Tibial nerve (tissue), 4 donors: Measurements from ENCODE around the gene SUPT3H. TPM values are rescaled to one million over a fixed set of nuclear protein-coding genes. Genes with fewer than 3 reads are reported as not detected.

ENCODE experiments used
- DNase-seq, 2 donors: peaks; one replicate each; pipeline ENCODE4 v3.0.0-alpha.2; 2019; ENCODE audit warnings: low spot score in 2 of 2
- H3K27ac ChIP-seq, 4 donors: fragments of 200-600 bp; sonication (generic) in 3 of 4; one replicate each; pipeline ENCODE4 v1.5.1; 2017 to 2019; ENCODE audit warnings: mild to moderate bottlenecking in 1 of 4
- H3K27me3 ChIP-seq, 2 donors: fragments of 200-600 bp; sonication (generic) in 1 of 2; one replicate each; pipeline versions ENCODE4 v1.5.1 to v1.6.0; 2017 to 2019
- H3K36me3 ChIP-seq, 3 donors: fragments of 200-600 bp; sonication (generic); one replicate each; pipeline ENCODE4 v1.5.1; 2018 to 2019
- H3K4me1 ChIP-seq, 4 donors: fragments of 200-600 bp; sonication (generic) in 3 of 4; one replicate each; pipeline ENCODE4 v1.5.1; 2017 to 2019
- H3K4me3 ChIP-seq, 4 donors: fragments of 200-600 bp; sonication (generic) in 3 of 4; one replicate each; pipeline ENCODE4 v1.5.1; 2017 to 2019; ENCODE audit warnings: mild to moderate bottlenecking in 1 of 4, moderate library complexity in 1 of 4
- H3K9me3 ChIP-seq, 4 donors: fragments of 200-600 bp; sonication (generic) in 3 of 4; one replicate each; pipeline ENCODE4 v1.5.1; 2017 to 2019
- CTCF ChIP-seq, 5 experiments: fragments of 200-600 bp in 3 of 5; fragments of 450-650 bp in 2 of 5; sonication (generic) in 3 of 5; IDR thresholded peaks; one replicate each; pipeline ENCODE4 v1.5.1; 2016 to 2019; ENCODE audit warnings: antibody characterized with exemption in 5 of 5, mild to moderate bottlenecking in 3 of 5, moderate library complexity in 2 of 5
- EP300 ChIP-seq, 2 donors: sonication (generic); formaldehyde crosslinking; IDR thresholded peaks; one replicate each; pipeline ENCODE4 v1.6.1; 2017; ENCODE audit warnings: antibody characterized with exemption in 2 of 2, mild to moderate bottlenecking in 1 of 2
- POLR2A ChIP-seq, 2 donors: fragments of 450-650 bp; IDR thresholded peaks; one replicate each; pipeline ENCODE4 v1.6.1; 2017; ENCODE audit warnings: antibody characterized with exemption in 2 of 2, mild to moderate bottlenecking in 2 of 2, moderate library complexity in 2 of 2
- WGBS, 2 donors: methylation state at CpG; one replicate each; pipeline ENCODE4 v1.1.5; 2018; 5-methylcytosine and 5-hydroxymethylcytosine counted together
- total RNA-seq, 4 donors: library from RNA; depleted of rRNA; stranded (reverse); fragments of >200 nt; gene quantifications; one replicate each; pipeline ENCODE4 v1.1.0, GENCODE V29; 2016

Gene SUPT3H
- total RNA-seq, 4 donors from 2014 or later: 6.6 to 16.5 (median 14.8) TPM

GRCh38 chr6:45086360-45087084, 291.2 kb downstream of the SUPT3H start:
- no peaks in the 10 kb centered on the region for H3K27me3 ChIP-seq
- no peak overlapping the region for H3K27ac ChIP-seq
- H3K4me3 ChIP-seq: no peak overlapping the region
- no peak for DNase-seq
- no peak for TF ChIP-seq EP300 (IDR thresholded peaks at IDR 0.05)
- no peaks in the 10 kb centered on the region for H3K4me1 ChIP-seq
- H3K9me3 ChIP-seq: no peaks in the 10 kb centered on the region
- 76 to 77% methylated on average over 5 of the region's 5 CpGs for WGBS, 2 donors
- H3K36me3 ChIP-seq: no peaks in the 10 kb centered on the region

- 78 to 92% methylated on average over 3 of the region's 3 CpGs for WGBS, 2 donors
- Histone ChIP-seq H3K9me3 (peaks cover 0 to 2% (median 0%) of the 10 kb centered on the region in 4 donors), H3K27ac (no peak overlapping the region), H3K4me1 (no peaks in the 10 kb centered on the region), H3K36me3 (no peaks in the 10 kb centered on the region), H3K27me3 (no peaks in the 10 kb centered on the region), H3K4me3 (no peak overlapping the region)
- no peak for TF ChIP-seq CTCF (IDR thresholded peaks at IDR 0.05)
- no peak for TF ChIP-seq POLR2A (IDR thresholded peaks at IDR 0.05)
- no peak for TF ChIP-seq EP300 (IDR thresholded peaks at IDR 0.05)
- no peak for DNase-seq
These were observed 293.5 kb downstream of the SUPT3H start for GRCh38 chr6:45084257-45084656.

GRCh38 chr6:45082091-45082490, 295.6 kb downstream of the SUPT3H start:
- 57 to 87% methylated on average over 1 of the region's 1 CpG for WGBS, 2 donors
- DNase-seq: no peak
- TF ChIP-seq CTCF (IDR thresholded peaks at IDR 0.05) (no peak), EP300 (IDR thresholded peaks at IDR 0.05) (no peak), POLR2A (IDR thresholded peaks at IDR 0.05) (no peak)
- Histone ChIP-seq H3K4me3 (no peak overlapping the region), H3K27ac (no peak overlapping the region), H3K4me1 (no peaks in the 10 kb centered on the region), H3K9me3 (peaks cover 0 to 19% (median 9%) of the 10 kb centered on the region in 4 donors), H3K27me3 (no peaks in the 10 kb centered on the region), H3K36me3 (no peaks in the 10 kb centered on the region)

GRCh38 chr6:45081634-45082033, 296.1 kb downstream of the SUPT3H start:
- H3K4me3 ChIP-seq: no peak overlapping the region
- WGBS, 2 donors: 98 to 100% methylated on average over 1 of the region's 1 CpG
- H3K27ac ChIP-seq: no peak overlapping the region

GRCh38 chr6:45078432-45078831, 299.3 kb downstream of the SUPT3H start:
- Histone ChIP-seq H3K4me3 (no peak overlapping the region), H3K27ac (no peak overlapping the region), H3K4me1 (no peaks in the 10 kb centered on the region), H3K9me3 (peaks cover 0 to 19% (median 9%) of the 10 kb centered on the region in 4 donors), H3K27me3 (no peaks in the 10 kb centered on the region), H3K36me3 (no peaks in the 10 kb centered on the region)
- no peak for DNase-seq
- no peak for TF ChIP-seq EP300 (IDR thresholded peaks at IDR 0.05)
- no peak for TF ChIP-seq POLR2A (IDR thresholded peaks at IDR 0.05)
- no peak for TF ChIP-seq CTCF (IDR thresholded peaks at IDR 0.05)
- 98% methylated on average over 3 of the region's 3 CpGs for WGBS, 2 donors

More at GRCh38 chr6:45081634-45082033, 296.1 kb downstream of the SUPT3H start:
- DNase-seq: no peak
- no peak for TF ChIP-seq CTCF (IDR thresholded peaks at IDR 0.05)
- no peak for TF ChIP-seq POLR2A (IDR thresholded peaks at IDR 0.05)
- TF ChIP-seq EP300 (IDR thresholded peaks at IDR 0.05): no peak
- H3K36me3 ChIP-seq: no peaks in the 10 kb centered on the region
- peaks cover 0 to 19% (median 9%) of the 10 kb centered on the region in 4 donors for H3K9me3 ChIP-seq
- no peaks in the 10 kb centered on the region for H3K4me1 ChIP-seq
- no peaks in the 10 kb centered on the region for H3K27me3 ChIP-seq
